Measurements from ENCODE around the gene DIS3L2. TPM values are rescaled to one million over a fixed set of nuclear protein-coding genes. Genes with fewer than 3 reads are reported as not detected.
"Not testable (repeated sequence)": the region's sequence is repeated elsewhere in the genome, so short reads cannot be mapped to it uniquely, and the experiment has no call there.

DIS3L2 gene
- total RNA-seq, 1 experiment from 2014 or later: 39.1 TPM

DNA sequence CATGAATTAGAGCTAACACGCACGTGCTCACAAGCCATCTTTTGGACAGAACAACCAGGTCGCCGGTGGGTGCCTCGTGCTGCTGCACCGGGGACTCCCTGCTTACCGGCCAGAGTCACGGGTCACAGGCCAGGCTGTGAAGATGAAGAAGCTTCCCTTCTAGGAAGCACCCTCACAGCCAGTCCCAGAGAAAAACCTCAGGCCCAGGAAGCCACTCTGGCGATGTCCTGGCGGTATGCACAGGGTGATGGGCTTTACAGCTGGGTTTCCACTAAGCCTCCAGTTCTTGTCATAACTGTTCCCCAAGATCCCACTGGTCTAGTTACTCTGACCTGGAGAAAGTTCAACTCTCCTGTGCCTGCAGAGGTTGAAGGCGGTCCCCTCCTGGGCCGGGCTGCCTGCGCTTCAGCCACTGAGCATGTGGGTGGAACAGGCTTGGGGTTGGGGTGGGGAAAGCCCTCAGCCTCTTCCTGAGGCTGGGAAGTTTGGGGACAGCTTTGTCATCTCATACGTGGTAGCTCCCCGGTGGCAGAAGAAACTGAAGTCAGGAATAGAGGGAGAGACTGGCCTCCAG, 15.2 kb upstream of the DIS3L2 start:
- Histone ChIP-seq H3K79me2 (ENCODE audit: low read depth) (no peaks in the 10 kb centered on the region), H3K4me1 (replicated peaks; ENCODE audit: insufficient read depth) (no peaks in the 10 kb centered on the region), H3K36me3 (ENCODE audit: low read depth) (no peaks in the 10 kb centered on the region), H4K20me1 (ENCODE audit: insufficient read depth) (no peaks in the 10 kb centered on the region), H3K4me2 (no peak overlapping the region), H3K4me3 (no peak overlapping the region), H3F3A (ENCODE audit: insufficient read depth, low read depth) (no peaks in the 10 kb centered on the region), H3K9me3 (ENCODE audit: insufficient read depth, low read depth) (no peaks in the 10 kb centered on the region), H3K27ac (no peak overlapping the region), H3K9me2 (ENCODE audit: insufficient read depth) (no peaks in the 10 kb centered on the region), H2AFZ (no peak overlapping the region), H3K27me3 (ENCODE audit: insufficient read depth, low read depth) (no peaks in the 10 kb centered on the region)
- ChIA-PET POLR2A (ENCODE audit: unreplicated experiment) (no interaction called here), CTCF (no interaction called here)
- DNase-seq: no peak
- intact Hi-C loops (cut with micrococcal nuclease; ENCODE audit: unreplicated experiment): no loop called here
- TF ChIP-seq, protein P1, sequence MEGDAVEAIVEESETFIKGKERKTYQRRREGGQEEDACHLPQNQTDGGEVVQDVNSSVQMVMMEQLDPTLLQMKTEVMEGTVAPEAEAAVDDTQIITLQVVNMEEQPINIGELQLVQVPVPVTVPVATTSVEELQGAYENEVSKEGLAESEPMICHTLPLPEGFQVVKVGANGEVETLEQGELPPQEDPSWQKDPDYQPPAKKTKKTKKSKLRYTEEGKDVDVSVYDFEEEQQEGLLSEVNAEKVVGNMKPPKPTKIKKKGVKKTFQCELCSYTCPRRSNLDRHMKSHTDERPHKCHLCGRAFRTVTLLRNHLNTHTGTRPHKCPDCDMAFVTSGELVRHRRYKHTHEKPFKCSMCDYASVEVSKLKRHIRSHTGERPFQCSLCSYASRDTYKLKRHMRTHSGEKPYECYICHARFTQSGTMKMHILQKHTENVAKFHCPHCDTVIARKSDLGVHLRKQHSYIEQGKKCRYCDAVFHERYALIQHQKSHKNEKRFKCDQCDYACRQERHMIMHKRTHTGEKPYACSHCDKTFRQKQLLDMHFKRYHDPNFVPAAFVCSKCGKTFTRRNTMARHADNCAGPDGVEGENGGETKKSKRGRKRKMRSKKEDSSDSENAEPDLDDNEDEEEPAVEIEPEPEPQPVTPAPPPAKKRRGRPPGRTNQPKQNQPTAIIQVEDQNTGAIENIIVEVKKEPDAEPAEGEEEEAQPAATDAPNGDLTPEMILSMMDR (conservative IDR thresholded peaks at IDR 0.05): no peak
- TF ChIP-seq EZH2 (IDR thresholded peaks at IDR 0.05; ENCODE audit: low read depth): no peak
- no TSS peak for BruUV-seq (replicated peaks)

DNA sequence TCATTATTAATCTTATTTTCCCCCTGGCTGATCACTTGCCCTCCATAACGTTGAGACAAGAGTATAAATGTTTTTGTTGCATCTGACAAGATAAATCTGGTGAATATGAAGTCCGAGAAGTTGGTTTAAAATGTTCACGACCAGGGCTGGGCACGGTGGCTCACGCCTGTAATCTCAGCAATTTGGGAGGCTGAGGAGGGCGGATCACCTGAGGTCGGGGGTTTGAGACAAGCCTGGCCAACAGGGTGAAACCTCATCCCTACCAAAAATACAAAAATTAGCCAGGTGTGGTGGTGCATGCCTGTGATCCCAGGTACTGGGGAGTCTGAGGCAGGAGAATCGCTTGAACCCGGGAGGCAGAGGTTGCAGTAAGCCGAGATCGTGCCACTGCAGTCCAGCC, 14.4 kb upstream of the DIS3L2 start:
- BruUV-seq (replicated peaks); H3K79me2 ChIP-seq (ENCODE audit: low read depth); CTCF ChIA-PET; H3K9me2 ChIP-seq (ENCODE audit: insufficient read depth); DNase-seq; H3K9me3 ChIP-seq (ENCODE audit: insufficient read depth, low read depth); H3F3A ChIP-seq (ENCODE audit: insufficient read depth, low read depth); H3K4me2 ChIP-seq; intact Hi-C loops (cut with micrococcal nuclease; ENCODE audit: unreplicated experiment); H3K4me3 ChIP-seq; H3K4me1 ChIP-seq (replicated peaks; ENCODE audit: insufficient read depth); H3K27ac ChIP-seq; H3K27me3 ChIP-seq (ENCODE audit: insufficient read depth, low read depth); H4K20me1 ChIP-seq (ENCODE audit: insufficient read depth); POLR2A ChIA-PET (ENCODE audit: unreplicated experiment); H3K36me3 ChIP-seq (ENCODE audit: low read depth); H2AFZ ChIP-seq: not testable (repeated sequence)

DNA sequence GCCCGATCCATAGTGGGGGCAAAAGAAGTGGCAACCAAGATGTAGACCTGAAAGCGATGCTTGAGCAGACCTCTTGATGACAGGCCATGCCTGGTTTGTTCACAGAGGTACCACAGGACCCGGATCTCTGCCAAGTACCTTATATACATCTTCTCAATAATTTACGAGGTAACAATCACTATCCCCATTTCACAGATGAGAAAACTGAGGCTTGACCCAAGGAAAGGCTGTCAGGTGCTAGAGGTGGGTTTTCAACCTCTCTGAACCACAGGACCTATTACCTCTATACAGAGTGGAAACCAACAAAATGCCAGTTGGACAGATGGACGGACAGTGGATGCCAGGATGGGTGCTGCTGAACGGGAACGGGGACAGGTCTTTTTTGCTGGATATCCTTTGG, 13.8 kb upstream of the DIS3L2 start:
- no peak overlapping the region for H3K27ac ChIP-seq
- POLR2A ChIA-PET (ENCODE audit: unreplicated experiment): no interaction called here
- intact Hi-C loops (cut with micrococcal nuclease; ENCODE audit: unreplicated experiment): no loop called here

More for the DNA sequence above, 13.8 kb upstream of the DIS3L2 start:
- Histone ChIP-seq H3K79me2 (ENCODE audit: low read depth) (no peaks in the 10 kb centered on the region), H3F3A (ENCODE audit: insufficient read depth, low read depth) (no peaks in the 10 kb centered on the region), H3K4me1 (replicated peaks; ENCODE audit: insufficient read depth) (no peaks in the 10 kb centered on the region), H3K9me3 (ENCODE audit: insufficient read depth, low read depth) (no peaks in the 10 kb centered on the region), H3K27me3 (ENCODE audit: insufficient read depth, low read depth) (no peaks in the 10 kb centered on the region), H2AFZ (no peak overlapping the region), H3K9me2 (ENCODE audit: insufficient read depth) (no peaks in the 10 kb centered on the region), H3K4me2 (no peak overlapping the region), H3K4me3 (no peak overlapping the region), H3K36me3 (ENCODE audit: low read depth) (no peaks in the 10 kb centered on the region), H4K20me1 (ENCODE audit: insufficient read depth) (no peaks in the 10 kb centered on the region)
- TF ChIP-seq EZH2 (IDR thresholded peaks at IDR 0.05; ENCODE audit: low read depth): no peak
- TF ChIP-seq, protein P1 (conservative IDR thresholded peaks at IDR 0.05): no peak
- BruUV-seq (replicated peaks): no TSS peak
- CTCF ChIA-PET: no interaction called here
- no peak for DNase-seq
